Stimulated activated CD8-positive, alpha-beta memory T cell treated with anti-CD3 and anti-CD28 coated beads, Interleukin-7, amount 100 ng/mL, for 48 hours (primary cell): ENCODE data around the gene OR52E2.

ENCODE experiments used
- DNase-seq, 2 donors: peaks; one replicate each; pipeline ENCODE4 v3.0.0-alpha.2; 2020; ENCODE audit warnings: low read depth in 1 of 2; ENCODE audit errors: extremely low read depth in 1 of 2

OR52E2 gene

GRCh38 chr11:5013012-5013411 lies 46.4 kb downstream of the OR52E2 start:
- no peak for DNase-seq

- DNase-seq: no peak
Measured at GRCh38 chr11:5011254-5011653, 48.2 kb downstream of the OR52E2 start.
